Astrocyte of the cerebellum (primary cell): ENCODE data around the gene JAML.

Experiments used
- DNase-seq: peaks from one replicate; pipeline ENCODE4 v3.0.0-alpha.2; 2011; ENCODE audit warnings: low read depth
- H3K4me3 ChIP-seq: 2 replicates; pipeline ENCODE4 v1.5.1; 2011; ENCODE audit warnings: mild to moderate bottlenecking, low read depth, low read length, moderate library complexity
- CTCF ChIP-seq: IDR thresholded peaks from 2 replicates; pipeline ENCODE4 v1.5.1; 2012; ENCODE audit warnings: low read length, low read depth, moderate library complexity, mild to moderate bottlenecking; ENCODE audit errors: missing control alignments
- in situ Hi-C: cut with HindIII; loops from 2 replicates; pipeline ENCODE4 v1.10.0; 2017; ENCODE audit warnings: low sequenced_read_pairs

Gene JAML

DNA sequence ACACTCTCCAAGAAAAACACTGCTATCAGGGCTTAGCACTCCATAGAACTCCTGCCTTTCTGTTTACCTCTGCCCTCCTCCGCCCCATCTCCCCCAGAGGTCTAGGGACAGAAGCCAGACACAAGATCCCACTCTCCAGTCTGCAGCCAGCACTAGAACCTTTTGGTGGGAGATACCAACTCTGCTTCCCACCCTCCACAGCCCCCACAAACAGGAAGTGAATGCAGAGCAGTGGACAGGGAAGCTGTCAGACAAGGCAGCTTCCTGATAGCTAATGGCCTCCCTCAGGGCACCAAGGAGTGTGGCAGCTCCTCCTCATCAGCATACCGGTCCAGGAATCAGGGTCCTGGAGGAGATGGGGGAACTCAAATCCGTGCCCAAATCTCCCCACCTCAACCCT lies 77.3 kb downstream of the JAML start:
- DNase-seq = no peak
- in situ Hi-C loops = loop anchor here (5.0 kb wide), 1 partner anchor 95 kb away; no protein-coding TSS in a partner anchor
- no peak for TF ChIP-seq CTCF
- H3K4me3 ChIP-seq = no peak overlapping the region

DNA sequence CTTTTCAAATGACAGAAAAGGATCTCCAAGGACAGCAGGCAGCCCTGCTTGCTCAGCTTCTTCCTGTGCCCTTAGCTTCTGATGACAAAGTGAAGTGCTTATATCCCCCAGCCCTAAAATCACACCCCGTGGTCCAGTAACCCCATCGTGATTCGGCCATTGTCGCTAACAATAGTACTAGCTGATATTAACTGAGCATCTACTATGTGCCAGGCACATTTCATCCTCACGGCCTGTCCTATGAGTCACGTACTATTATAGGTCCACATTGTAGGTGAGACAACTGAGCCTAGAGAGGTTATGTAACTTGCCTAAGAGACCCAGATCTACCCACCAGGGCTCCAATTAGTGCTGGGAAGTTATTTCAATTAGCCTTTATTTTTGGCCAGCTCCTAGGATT lies 78.3 kb downstream of the JAML start:
- no peak for TF ChIP-seq CTCF
- H3K4me3 ChIP-seq = no peak overlapping the region
- no peak for DNase-seq
- in situ Hi-C loops = loop anchor here (5.0 kb wide), 1 partner anchor 96 kb away; no protein-coding TSS in a partner anchor

DNA sequence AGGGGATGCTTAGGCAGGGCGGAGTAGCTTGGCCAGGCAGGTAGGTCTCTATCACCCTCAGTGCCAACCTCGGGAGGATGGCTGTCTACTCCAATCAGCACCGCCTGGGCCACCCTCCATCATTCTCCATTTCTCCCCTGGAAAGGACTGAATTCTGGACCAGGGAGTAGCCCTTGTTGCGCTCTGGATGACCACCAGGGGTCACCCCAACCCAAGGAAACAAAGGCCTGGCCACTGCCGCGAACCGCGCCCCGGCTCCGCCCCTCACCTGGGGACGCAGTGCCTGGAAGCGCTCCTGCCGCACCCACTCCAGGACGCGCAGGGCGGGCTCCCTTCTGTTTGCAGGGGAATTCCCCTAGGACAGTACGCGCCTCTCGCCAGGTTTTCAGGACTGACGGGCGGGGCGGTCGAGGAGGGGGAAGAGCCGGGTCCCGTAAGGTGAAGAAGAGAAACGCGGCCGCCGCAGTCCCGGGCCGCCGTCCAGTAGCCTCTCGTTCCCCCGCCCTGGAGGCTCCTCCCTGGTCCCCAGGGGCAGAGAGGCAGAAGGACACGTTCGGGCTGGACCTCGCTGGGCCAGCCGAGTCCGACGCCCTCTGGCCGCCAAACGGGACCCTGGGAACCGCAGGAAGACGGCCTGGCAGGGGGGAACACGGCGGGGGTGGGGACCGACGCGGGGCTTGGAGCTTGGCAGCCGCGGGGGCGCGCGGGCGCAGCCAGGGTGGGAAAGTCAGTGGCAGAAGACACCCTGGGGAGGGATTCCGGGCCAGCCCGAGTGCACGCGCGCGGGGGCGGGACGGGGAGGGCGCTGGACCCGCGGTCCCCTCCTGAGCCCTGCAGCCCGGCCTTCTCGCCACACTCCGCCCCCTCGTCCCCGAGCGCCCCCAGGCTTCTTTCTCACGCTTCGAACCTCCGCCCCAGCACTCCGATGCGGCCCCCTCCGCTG lies 79.3 kb downstream of the JAML start:
- H3K4me3 ChIP-seq = peak overlapping the region; percentile 53
- in situ Hi-C loops = loop anchor here (5.0 kb wide), 1 partner anchor 97 kb away; no protein-coding TSS in a partner anchor

GRCh38 chr11:118144301-118145268 lies 80.2 kb downstream of the JAML start:
- TF ChIP-seq CTCF = no peak
- DNase-seq = no peak
- no peak overlapping the region for H3K4me3 ChIP-seq

More for the DNA sequence above, 79.3 kb downstream of the JAML start:
- peak; percentile 81 for TF ChIP-seq CTCF
- DNase-seq = peak; percentile 20

More at GRCh38 chr11:118144301-118145268, 80.2 kb downstream of the JAML start:
- in situ Hi-C loops = loop anchor here (5.0 kb wide), 1 partner anchor 98 kb away; no protein-coding TSS in a partner anchor
